GM21528 (cell line): ENCODE measurements around the gene NEB.
"Not testable (repeated sequence)": the region's sequence is repeated elsewhere in the genome, so short reads cannot be mapped to it uniquely, and the experiment has no call there.

ENCODE experiments used
- ATAC-seq: cut with Tn5 transposase; IDR thresholded peaks from one replicate; pipeline ENCODE4 v1.9.1; 2021; ENCODE audit warnings: mild to moderate bottlenecking, moderate library complexity; ENCODE audit not compliant: unreplicated experiment, low FRiP score

The NEB gene

DNA sequence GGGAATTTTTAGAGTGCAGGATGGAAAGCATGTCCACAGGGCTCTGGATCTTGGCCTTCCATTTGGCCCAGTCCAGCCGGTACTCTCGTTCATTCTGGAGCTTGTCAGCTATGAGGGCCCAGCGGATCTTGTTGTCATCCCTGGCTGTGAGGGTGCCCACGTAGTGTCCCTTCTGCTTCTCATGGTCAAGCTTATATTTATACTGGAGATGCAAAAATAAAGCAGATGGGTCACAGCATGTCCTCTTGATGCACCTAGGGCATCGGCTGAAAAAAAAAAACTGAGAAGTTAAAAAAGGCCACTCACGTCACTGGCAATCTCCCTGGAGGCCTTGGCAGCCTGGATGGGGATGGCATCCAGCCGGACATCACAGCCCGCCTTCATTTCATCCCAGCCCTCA lies 164.1 kb downstream of the NEB start:
- ATAC-seq = no peak

GRCh38 chr2:151569167-151569566 lies 165.1 kb downstream of the NEB start:
- no peak for ATAC-seq

GRCh38 chr2:151568501-151568900 lies 165.8 kb downstream of the NEB start:
- ATAC-seq = no peak

GRCh38 chr2:151567006-151567405 lies 167.3 kb downstream of the NEB start:
- no peak for ATAC-seq

DNA sequence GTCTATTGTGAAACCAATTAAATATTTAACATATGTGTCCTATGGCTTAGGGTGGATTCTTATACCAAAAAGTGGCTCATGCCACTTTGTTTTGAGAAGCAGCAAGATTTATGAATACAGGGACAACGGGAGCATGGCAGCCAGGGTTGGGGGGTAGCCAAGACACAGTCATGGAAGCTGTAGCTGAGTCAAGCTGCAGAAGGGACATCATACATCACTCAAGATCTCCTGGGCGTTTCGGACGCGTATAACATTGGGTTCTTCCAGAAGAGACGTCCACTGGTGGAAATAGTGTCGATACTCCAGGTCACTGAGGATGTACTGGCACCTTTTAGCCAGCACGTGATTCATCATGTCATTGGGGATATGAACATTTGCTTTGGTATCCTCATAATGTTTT lies 171.9 kb downstream of the NEB start:
- no peak for ATAC-seq

GRCh38 chr2:151560289-151560688 lies 174.0 kb downstream of the NEB start:
- ATAC-seq = no peak

DNA sequence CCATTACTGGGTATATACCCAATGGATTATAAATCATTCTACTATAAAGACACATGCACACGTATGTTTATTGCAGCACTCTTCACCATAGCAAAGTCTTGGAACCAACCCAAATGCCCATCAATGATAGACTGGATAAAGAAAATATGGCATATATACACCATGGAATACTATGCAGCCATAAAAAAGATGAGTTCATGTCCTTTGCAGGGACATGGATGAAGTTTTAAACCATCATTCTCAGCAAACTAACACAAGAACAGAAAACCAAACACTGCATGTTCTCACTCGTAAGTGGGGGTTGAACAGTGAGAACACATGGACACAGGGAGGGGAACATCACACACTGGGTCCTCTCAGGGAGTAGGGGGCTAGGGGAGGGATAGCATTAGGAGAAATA lies 174.8 kb downstream of the NEB start:
- ATAC-seq = not testable (repeated sequence)

GRCh38 chr2:151557883-151558282 lies 176.4 kb downstream of the NEB start:
- not testable (repeated sequence) for ATAC-seq

DNA sequence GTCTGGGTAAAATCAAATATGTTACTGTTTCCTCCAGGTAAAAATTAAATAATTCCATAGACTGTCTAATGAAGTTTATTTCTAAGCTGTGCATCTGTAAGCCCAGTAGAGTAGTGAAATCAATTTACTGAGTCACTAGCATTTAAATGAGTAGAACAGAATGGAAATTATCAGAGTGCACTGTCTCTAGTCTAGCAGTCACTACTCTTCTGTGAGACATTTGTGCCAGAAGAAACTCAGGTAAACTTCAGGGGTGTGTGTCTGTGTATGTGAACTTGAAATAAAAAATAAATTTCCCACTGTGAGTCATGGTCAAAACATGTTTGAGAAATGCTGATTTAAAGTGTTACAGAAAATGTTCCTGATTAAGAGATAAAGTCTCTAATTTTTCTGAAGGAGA lies 178.2 kb downstream of the NEB start:
- no peak for ATAC-seq

- no peak for ATAC-seq
Observed at GRCh38 chr2:151552287-151552686, 182.0 kb downstream of the NEB start.

DNA sequence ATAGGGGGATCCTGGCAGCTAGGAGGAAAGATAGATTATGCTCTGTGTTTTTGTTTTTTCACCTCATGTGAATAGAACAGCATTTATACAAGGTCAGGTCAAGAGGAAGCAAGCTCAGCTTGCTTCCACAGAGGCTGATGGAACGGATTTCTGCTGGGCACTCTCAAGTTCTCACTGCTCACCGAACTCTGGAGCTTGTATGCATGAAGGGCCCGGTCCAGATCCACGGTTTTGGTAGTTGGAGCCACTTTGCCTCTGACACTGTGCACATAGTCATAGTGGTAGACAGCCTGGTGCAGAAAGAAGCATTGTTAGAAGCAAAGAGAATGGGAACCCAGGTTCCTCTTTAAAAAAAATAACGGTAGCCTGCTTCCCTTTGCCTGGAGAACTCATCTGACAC lies 182.7 kb downstream of the NEB start:
- ATAC-seq = no peak

GRCh38 chr2:151549191-151549590 lies 185.1 kb downstream of the NEB start:
- no peak for ATAC-seq

- ATAC-seq = no peak
Observed at GRCh38 chr2:151544449-151544848, 189.8 kb downstream of the NEB start.

GRCh38 chr2:151543876-151544275 lies 190.4 kb downstream of the NEB start:
- no peak for ATAC-seq

DNA sequence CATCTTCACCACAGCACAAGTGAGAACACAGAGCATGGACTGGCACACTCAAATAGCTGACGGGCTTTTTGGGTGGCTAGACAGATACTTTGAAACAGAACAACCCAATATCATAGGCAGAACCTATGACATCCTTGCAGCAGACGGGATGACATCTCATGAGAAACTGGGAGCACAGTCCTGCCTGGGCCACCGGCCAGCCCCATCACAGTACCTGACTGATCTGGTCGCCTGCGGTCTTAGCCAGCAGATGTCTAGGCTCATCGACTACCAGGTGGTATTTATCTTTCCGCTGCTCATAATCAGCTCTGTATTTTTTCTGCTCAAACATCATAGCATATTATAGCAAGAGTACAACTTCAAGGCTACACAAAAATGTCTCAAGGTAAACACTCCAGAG lies 200.3 kb downstream of the NEB start:
- no peak for ATAC-seq

GRCh38 chr2:151533127-151533526 lies 201.1 kb downstream of the NEB start:
- ATAC-seq = no peak

DNA sequence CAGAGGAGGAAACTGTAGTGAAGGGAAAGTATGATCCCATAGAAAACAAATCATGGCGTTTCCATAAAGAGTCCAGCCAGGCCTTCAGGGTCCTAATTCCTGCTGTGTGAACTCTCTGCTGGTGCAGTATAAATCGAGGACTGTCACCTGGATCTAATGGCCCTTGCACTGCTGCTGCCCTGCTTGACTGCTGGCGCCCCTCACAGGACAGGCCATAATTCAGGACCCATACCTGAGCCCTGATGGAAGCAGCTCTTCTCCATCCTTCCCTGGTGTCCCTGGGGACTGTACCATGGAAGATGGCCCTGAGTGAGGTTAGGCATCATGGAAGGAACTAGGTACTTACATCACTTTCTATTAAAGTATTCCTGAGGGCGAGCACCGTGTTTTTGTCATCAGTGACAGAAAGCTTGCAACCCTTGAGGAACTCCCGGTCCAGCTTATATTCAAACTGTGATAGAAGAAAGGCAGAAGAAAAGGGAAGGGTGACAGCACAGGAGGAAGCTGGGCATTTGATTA lies 207.6 kb downstream of the NEB start:
- ATAC-seq = no peak

DNA sequence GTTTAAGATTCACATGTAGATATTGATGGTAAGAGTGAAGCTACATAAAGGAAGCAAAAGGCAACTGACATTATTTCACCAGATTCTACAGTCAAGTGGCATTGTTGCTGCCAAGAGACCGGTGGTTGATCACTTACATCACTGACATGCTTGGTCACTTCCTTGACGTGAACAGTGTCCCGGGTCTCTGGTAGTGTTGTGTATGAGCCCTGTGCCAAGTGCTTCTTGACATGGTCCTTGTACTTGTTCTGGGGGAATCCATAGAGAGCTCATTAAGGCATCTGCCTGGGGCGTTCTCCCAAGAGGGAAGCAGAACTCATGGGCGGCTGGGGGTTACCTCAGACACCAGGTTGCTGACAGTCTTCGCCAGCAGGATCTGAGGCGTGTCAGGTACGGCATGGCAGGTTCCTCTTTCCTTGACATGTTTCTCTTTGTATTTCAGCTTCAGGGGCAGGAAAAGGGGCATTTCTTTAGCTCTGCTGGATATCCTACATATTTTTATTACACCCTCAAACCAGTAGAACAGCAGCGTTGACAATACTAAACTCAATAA lies 208.4 kb downstream of the NEB start:
- no peak for ATAC-seq

- no peak for ATAC-seq
Observed at GRCh38 chr2:151523850-151524249, 210.4 kb downstream of the NEB start.

- ATAC-seq = no peak
Observed at GRCh38 chr2:151522556-151522955, 211.7 kb downstream of the NEB start.

DNA sequence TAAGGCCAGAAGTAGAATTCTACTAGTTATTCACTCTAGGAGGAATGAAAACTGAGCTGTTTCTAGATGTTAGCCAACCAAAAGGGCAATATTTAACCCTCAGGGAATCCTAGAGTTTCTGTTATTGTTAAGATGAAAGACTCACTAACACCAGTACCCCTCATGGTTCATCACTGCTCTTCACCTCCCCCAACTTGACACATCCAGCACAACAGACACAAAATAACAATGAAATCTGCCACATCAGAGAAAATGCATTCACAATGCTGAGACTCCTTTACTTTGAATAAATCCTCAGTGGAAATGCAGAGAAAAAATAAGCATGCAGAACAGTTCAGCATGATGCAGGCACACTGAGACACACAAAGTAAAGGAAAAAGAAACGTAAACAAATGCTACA lies 213.3 kb downstream of the NEB start:
- no peak for ATAC-seq

GRCh38 chr2:151518802-151519201 lies 215.5 kb downstream of the NEB start:
- ATAC-seq = no peak

GRCh38 chr2:151508519-151508918 lies 225.8 kb downstream of the NEB start:
- no peak for ATAC-seq
